GM18526 (cell line): ENCODE results near the gene CAMK2D.

Experiments used
- POLR2A ChIP-seq: IDR thresholded peaks from 3 replicates; pipeline ENCODE4 v1.6.1; 2011; ENCODE audit not compliant: insufficient read length; ENCODE audit errors: extremely low read depth

CAMK2D gene

GRCh38 chr4:113482325-113482724 is 279.2 kb downstream of the CAMK2D start:
- TF ChIP-seq POLR2A: no peak

GRCh38 chr4:113481820-113482219 is 279.7 kb downstream of the CAMK2D start:
- TF ChIP-seq POLR2A: no peak

- no peak for TF ChIP-seq POLR2A
Measured at GRCh38 chr4:113480109-113480508, 281.4 kb downstream of the CAMK2D start.

GRCh38 chr4:113478032-113478431 is 283.5 kb downstream of the CAMK2D start:
- TF ChIP-seq POLR2A: no peak

GRCh38 chr4:113476800-113477199 is 284.7 kb downstream of the CAMK2D start:
- no peak for TF ChIP-seq POLR2A

- no peak for TF ChIP-seq POLR2A
Measured at GRCh38 chr4:113474017-113474416, 287.5 kb downstream of the CAMK2D start.

GRCh38 chr4:113472864-113473263 is 288.7 kb downstream of the CAMK2D start:
- no peak for TF ChIP-seq POLR2A

- TF ChIP-seq POLR2A: no peak
Measured at GRCh38 chr4:113471146-113471860, 290.2 kb downstream of the CAMK2D start.

- no peak for TF ChIP-seq POLR2A
Measured at GRCh38 chr4:113469926-113470325, 291.6 kb downstream of the CAMK2D start.

- TF ChIP-seq POLR2A: no peak
Measured at GRCh38 chr4:113469023-113469390, 292.5 kb downstream of the CAMK2D start.

- TF ChIP-seq POLR2A: no peak
Measured at GRCh38 chr4:113468165-113469022, 293.1 kb downstream of the CAMK2D start.

GRCh38 chr4:113467581-113467980 is 294.0 kb downstream of the CAMK2D start:
- no peak for TF ChIP-seq POLR2A

- no peak for TF ChIP-seq POLR2A
Measured at GRCh38 chr4:113462286-113462685, 299.3 kb downstream of the CAMK2D start.

GRCh38 chr4:113461281-113461680 is 300.3 kb downstream of the CAMK2D start:
- no peak for TF ChIP-seq POLR2A

- no peak for TF ChIP-seq POLR2A
Measured at GRCh38 chr4:113457886-113458285, 303.7 kb downstream of the CAMK2D start.

GRCh38 chr4:113457121-113457520 is 304.4 kb downstream of the CAMK2D start:
- no peak for TF ChIP-seq POLR2A
